Left ventricle myocardium inferior (tissue), 1 donor: Measurements from ENCODE around the gene DTNB. TPM values are rescaled to one million over a fixed set of nuclear protein-coding genes. Genes with fewer than 3 reads are reported as not detected.
"Not testable (repeated sequence)": the region's sequence is repeated elsewhere in the genome, so short reads cannot be mapped to it uniquely, and the experiment has no call there.

Experiments used
- DNase-seq: peaks from one replicate; pipeline ENCODE4 v3.0.0-alpha.2; 2020
- H3K27ac ChIP-seq: fragments of 200-600 bp; replicated peaks from 2 replicates; pipeline ENCODE4 v1.8.0; 2021
- H3K27me3 ChIP-seq: fragments of 200-600 bp; 2 replicates; pipeline ENCODE4 v1.8.0; 2021; ENCODE audit warnings: low read depth
- H3K36me3 ChIP-seq: fragments of 200-600 bp; 2 replicates; pipeline ENCODE4 v1.8.0; 2021
- H3K4me1 ChIP-seq: fragments of 200-600 bp; 2 replicates; pipeline ENCODE4 v1.8.0; 2021
- H3K4me3 ChIP-seq: fragments of 200-600 bp; 2 replicates; pipeline ENCODE4 v1.8.0; 2021; ENCODE audit warnings: mild to moderate bottlenecking, moderate library complexity
- H3K9me3 ChIP-seq: fragments of 200-600 bp; replicated peaks from 2 replicates; pipeline ENCODE4 v1.8.0; 2021
- intact Hi-C: fragments of 100-400 bp; cut with micrococcal nuclease; formaldehyde crosslinking; loops from one replicate; pipeline ENCODE4 v1.11.0; 2022
- total RNA-seq: library from RNA; stranded (reverse); fragmentation: NEBNext Ultra II Directional; extraction: Animal tissue kit (Norgen Biotek cat#: 25700); gene quantifications from one replicate; pipeline ENCODE4 v1.2.1, GENCODE V29; 2021
- TF ChIP-seq, protein P1 (sequence below): fragments of 200-600 bp; IDR thresholded peaks from 2 replicates; pipeline ENCODE4 v1.8.0; 2021; ENCODE audit warnings: antibody characterized with exemption, mild to moderate bottlenecking, borderline replicate concordance
- donor health status: DM: no; HTN: yes; CAD: no; lungs with severe emphysema.

DTNB gene
- total RNA-seq, 1 donor from 2014 or later, result 4.5 TPM

DNA sequence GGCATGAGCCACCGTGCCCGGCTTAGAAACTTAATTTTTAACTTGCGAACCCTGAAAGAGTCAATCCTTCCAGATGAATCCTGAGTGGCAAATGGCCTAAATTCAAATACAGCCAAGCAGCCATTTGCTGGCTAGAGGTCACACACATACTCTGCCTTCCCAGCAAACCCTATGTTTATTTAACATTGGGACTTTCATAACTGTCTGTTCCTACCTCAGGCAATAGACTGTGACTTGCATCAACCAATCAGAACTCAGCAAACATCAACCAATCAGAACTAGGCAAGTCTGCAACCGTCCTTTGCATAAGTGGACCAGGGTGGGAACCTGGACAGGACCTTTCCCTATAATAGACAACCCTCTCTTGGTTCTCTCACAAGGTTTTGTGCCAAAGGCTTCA lies 127.5 kb downstream of the DTNB start:
- intact Hi-C loops, result no loop called here
- Histone ChIP-seq H3K4me3 (no peak overlapping the region), H3K9me3 (no peaks in the 10 kb centered on the region), H3K27ac (no peak overlapping the region), H3K27me3 (no peaks in the 10 kb centered on the region), H3K4me1 (peaks cover 11% of the 10 kb centered on the region), H3K36me3 (no peaks in the 10 kb centered on the region)
- DNase-seq, result no peak
- TF ChIP-seq, protein P1, sequence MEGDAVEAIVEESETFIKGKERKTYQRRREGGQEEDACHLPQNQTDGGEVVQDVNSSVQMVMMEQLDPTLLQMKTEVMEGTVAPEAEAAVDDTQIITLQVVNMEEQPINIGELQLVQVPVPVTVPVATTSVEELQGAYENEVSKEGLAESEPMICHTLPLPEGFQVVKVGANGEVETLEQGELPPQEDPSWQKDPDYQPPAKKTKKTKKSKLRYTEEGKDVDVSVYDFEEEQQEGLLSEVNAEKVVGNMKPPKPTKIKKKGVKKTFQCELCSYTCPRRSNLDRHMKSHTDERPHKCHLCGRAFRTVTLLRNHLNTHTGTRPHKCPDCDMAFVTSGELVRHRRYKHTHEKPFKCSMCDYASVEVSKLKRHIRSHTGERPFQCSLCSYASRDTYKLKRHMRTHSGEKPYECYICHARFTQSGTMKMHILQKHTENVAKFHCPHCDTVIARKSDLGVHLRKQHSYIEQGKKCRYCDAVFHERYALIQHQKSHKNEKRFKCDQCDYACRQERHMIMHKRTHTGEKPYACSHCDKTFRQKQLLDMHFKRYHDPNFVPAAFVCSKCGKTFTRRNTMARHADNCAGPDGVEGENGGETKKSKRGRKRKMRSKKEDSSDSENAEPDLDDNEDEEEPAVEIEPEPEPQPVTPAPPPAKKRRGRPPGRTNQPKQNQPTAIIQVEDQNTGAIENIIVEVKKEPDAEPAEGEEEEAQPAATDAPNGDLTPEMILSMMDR, result no peak

DNA sequence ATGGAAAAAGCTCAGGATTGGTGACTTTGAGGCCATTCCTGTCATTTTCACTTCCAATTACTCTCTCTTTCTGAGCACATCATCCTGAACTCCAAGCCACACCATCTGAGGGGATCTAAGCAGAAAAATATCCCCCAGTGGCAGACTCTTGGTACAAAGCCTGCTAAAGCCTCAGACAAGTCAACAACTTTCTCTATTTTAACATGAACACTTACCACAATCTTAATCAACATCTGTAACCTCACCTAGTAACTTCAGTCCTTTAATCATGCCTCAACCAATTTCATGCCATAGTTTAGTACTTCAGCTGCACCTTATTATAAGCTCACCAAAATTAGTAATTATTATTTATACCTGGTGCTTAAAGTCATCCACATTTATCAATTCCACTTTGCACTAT lies 128.9 kb downstream of the DTNB start:
- no peak for DNase-seq
- no peaks in the 10 kb centered on the region for H3K27me3 ChIP-seq
- H3K27ac ChIP-seq, result no peak overlapping the region
- H3K4me1 ChIP-seq, result peaks cover 11% of the 10 kb centered on the region
- TF ChIP-seq, protein P1, result no peak
- H3K36me3 ChIP-seq, result no peaks in the 10 kb centered on the region
- no peaks in the 10 kb centered on the region for H3K9me3 ChIP-seq
- no peak overlapping the region for H3K4me3 ChIP-seq
- intact Hi-C loops, result no loop called here

GRCh38 chr2:25543939-25544338 lies 129.4 kb downstream of the DTNB start:
- Histone ChIP-seq H3K27me3 (no peaks in the 10 kb centered on the region), H3K36me3 (no peaks in the 10 kb centered on the region), H3K4me3 (no peak overlapping the region), H3K27ac (no peak overlapping the region), H3K4me1 (peaks cover 8% of the 10 kb centered on the region), H3K9me3 (no peaks in the 10 kb centered on the region)
- TF ChIP-seq, protein P1, result no peak
- intact Hi-C loops, result no loop called here
- no peak for DNase-seq

GRCh38 chr2:25541378-25541777 lies 132.0 kb downstream of the DTNB start:
- Histone ChIP-seq H3K9me3 (no peaks in the 10 kb centered on the region), H3K4me1 (no peaks in the 10 kb centered on the region), H3K27me3 (no peaks in the 10 kb centered on the region), H3K27ac (no peak overlapping the region), H3K36me3 (no peaks in the 10 kb centered on the region), H3K4me3 (no peak overlapping the region)
- TF ChIP-seq, protein P1, result no peak
- DNase-seq, result no peak
- intact Hi-C loops, result no loop called here

DNA sequence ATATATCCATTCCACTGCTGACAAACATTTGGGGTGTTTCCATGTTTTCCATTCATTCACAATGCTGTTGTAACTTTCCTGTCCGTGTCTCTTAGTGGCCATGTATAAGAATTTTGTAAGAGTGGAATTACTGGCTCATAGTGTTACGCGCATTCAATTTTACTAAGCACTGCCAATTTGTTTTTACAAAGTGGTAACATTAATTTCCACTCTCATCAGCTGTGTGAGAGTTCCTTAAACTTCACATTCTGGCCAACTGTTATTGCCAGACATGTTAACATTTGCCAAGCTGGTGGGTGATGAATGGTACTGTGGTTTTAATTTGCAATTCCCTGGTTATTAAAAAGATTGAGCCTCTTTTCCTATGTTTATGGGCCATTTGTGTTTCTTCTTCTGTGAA lies 134.2 kb downstream of the DTNB start:
- H3K4me3 ChIP-seq, result no peak overlapping the region
- H3K4me1 ChIP-seq, result no peaks in the 10 kb centered on the region
- H3K9me3 ChIP-seq, result no peaks in the 10 kb centered on the region
- DNase-seq, result no peak
- no peaks in the 10 kb centered on the region for H3K27me3 ChIP-seq
- intact Hi-C loops, result no loop called here
- H3K27ac ChIP-seq, result no peak overlapping the region
- TF ChIP-seq, protein P1, result no peak
- no peaks in the 10 kb centered on the region for H3K36me3 ChIP-seq

DNA sequence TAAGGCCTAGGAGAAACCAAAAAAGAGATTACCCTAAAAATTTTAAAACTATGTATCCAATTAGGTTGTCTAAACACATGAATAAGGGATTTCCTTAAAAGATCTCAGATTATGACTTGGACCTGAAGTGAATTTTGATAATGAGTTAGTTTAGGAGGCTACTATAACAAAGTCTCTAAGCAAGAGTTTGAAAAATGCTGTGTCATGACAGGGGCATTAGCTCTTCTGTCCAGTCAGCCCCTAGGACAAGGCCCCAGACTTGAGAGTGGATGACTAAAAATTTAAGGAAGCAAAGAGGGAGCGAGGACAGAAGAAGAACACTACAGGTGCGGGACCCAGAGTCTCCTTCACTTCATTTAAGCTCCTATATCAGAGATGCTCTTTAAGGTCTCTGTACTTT lies 135.9 kb downstream of the DTNB start:
- H3K9me3 ChIP-seq, result no peaks in the 10 kb centered on the region
- H3K4me3 ChIP-seq, result no peak overlapping the region
- H3K4me1 ChIP-seq, result no peaks in the 10 kb centered on the region
- H3K27me3 ChIP-seq, result no peaks in the 10 kb centered on the region
- no peak for DNase-seq
- no peak overlapping the region for H3K27ac ChIP-seq
- intact Hi-C loops, result no loop called here
- no peaks in the 10 kb centered on the region for H3K36me3 ChIP-seq
- TF ChIP-seq, protein P1, result no peak

DNA sequence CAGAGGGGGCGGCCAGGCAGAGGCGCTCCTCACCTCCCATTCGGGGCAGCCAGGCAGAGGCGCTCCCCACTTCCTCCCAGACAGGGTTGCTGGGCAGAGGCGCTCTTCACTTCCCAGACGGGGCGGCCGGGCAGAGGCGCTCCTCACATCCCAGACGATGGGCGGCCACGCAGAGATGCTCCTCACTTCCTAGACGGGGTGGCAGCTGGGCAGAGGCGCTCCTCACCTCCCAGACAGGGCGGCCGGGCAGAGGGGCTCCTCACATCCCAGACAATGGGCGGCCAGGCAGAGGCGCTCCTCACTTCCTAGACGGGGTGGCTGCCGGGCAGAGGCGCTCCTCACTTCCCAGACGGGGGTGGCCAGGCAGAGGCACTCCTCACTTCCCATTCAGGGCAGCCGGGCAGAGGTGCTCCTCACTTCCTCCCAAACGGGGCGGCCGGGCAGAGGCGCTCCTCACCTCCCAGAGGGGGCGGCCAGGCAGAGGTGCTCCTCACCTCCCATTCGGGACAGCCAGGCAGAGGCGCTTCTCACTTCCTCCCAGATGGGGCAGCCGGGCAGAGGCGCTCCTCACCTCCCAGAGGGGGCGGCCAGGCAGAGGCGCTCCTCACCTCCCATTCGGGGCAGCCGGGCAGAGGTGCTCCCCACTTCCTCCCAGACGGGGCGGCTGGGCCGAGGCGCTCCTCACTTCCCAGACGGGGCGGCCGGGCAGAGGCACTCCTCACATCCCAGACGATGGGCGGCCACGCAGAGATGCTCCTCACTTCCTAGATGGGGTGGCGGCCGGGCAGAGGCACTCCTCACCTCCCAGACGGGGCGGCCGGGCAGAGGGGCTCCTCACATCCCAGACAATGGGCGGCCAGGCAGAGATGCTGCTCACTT lies 137.7 kb downstream of the DTNB start:
- intact Hi-C loops, H3K4me3 ChIP-seq, H3K9me3 ChIP-seq, H3K27me3 ChIP-seq, H3K27ac ChIP-seq, DNase-seq, H3K4me1 ChIP-seq, H3K36me3 ChIP-seq: not testable (repeated sequence)

DNA sequence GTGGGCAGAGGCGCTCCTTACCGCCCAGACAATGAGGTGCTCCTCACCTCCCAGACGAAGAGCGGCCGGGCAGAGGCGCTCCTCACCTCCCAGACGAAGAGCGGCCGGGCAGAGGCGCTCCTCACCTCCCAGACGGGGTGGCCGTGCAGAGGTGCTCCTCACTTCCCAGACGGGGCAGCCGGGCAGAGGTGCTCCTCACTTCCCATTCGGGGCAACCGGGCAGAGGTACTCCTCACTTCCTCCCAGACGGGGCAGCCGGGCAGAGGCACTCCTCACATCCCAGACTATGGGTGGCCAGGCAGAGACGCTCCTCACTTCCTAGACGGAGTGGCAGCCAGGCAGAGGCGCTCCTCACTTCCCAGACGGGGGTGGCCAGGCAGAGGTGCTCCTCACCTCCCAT lies 138.4 kb downstream of the DTNB start:
- H3K4me3 ChIP-seq, DNase-seq, H3K27ac ChIP-seq, H3K4me1 ChIP-seq, H3K27me3 ChIP-seq, intact Hi-C loops, H3K36me3 ChIP-seq, H3K9me3 ChIP-seq: not testable (repeated sequence)
